ENCODE data around the gene PHOSPHO2.

PHOSPHO2 gene

GRCh38 chr2:169694113-169694893 is at the start of gene PHOSPHO2, which contains the start of gene CFAP210:
PHOSPHO2 (plus strand) TSS chr2:169694469; CDS start chr2:169700972, 6,503 bp downstream.
CFAP210 (minus strand) TSS chr2:169694405; CDS start chr2:169694327, 78 bp downstream.
- DNase-seq (ENCODE audit: low read depth in 4 of 4, low spot score in 1 of 4): peak; percentile 97 to 100 (median 98)

DNA sequence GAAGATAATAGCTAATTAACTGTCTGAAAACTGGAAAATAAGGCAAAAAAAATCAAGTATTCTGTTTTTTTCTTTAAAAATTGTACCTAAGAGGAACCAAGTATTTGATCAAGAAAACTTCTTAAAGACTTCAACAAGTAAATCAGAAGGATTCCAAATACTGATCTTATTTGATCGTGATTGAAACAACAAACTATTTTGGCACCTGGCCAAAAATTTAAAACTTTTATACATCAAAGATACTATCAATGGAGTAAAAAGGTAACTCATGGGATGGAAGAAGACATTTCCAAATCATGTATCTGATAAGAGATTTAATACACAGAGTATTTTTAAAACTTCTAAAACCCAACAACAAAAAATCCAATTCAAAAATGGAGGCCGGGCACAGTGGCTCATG is 46.8 kb upstream of the PHOSPHO2 start:
- DNase-seq (ENCODE audit: low read depth in 4 of 4, low spot score in 1 of 4): no peak

DNA sequence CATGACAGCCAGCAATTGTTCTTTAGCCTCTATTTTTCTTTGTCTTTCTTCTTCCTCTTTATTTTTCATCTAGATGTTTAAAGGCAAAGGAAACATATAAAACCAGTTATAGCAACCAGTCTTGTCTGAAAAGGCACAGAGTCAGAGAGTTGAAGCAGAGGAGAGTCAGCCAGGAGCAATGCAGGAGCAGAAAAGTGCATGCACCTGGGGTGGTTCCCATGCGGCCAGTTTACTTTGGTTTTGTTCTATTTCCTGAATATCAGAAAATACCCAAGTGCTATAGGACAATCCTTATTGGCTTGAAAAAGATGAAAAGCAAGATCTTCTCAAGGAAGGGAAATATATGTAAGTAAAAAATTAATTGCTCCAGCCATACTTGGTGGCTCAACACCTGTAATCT is 45.0 kb upstream of the PHOSPHO2 start:
- DNase-seq (ENCODE audit: low read depth in 4 of 4, low spot score in 1 of 4): no peak

- no peak for DNase-seq (ENCODE audit: low read depth in 4 of 4, low spot score in 1 of 4)
Measured at GRCh38 chr2:169653636-169654035, 40.6 kb upstream of the PHOSPHO2 start.

- no peak for DNase-seq (ENCODE audit: low read depth in 4 of 4, low spot score in 1 of 4)
Measured at GRCh38 chr2:169656164-169656563, 38.1 kb upstream of the PHOSPHO2 start.

- DNase-seq (ENCODE audit: low read depth in 4 of 4, low spot score in 1 of 4): no peak
Measured at GRCh38 chr2:169658877-169659276, 35.4 kb upstream of the PHOSPHO2 start.

- no peak for DNase-seq (ENCODE audit: low read depth in 4 of 4, low spot score in 1 of 4)
Measured at GRCh38 chr2:169659320-169659719, 34.9 kb upstream of the PHOSPHO2 start.

DNA sequence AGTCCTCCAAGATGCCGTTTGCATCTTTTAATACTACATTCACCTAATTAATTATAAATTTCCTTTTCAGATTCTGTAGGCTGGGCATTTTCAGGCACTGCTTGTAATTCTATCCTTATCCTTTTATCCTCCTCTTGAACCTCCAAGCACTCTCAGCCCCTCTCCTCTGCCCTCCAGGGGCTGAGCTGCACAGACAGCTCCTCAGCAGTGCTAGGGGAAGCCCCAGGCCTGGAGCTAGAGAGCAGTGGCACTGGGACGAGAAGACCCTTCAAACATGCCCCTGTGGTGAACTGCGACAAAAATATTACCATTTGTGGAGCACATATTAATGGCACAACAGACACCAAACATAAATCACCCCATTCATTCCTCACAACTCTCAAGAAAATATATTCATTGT is 33.0 kb upstream of the PHOSPHO2 start:
- no peak for DNase-seq (ENCODE audit: low read depth in 4 of 4, low spot score in 1 of 4)

GRCh38 chr2:169662744-169663143 is 31.5 kb upstream of the PHOSPHO2 start:
- DNase-seq (ENCODE audit: low read depth in 4 of 4, low spot score in 1 of 4): no peak

GRCh38 chr2:169663247-169663646 is 31.0 kb upstream of the PHOSPHO2 start:
- DNase-seq (ENCODE audit: low read depth in 4 of 4, low spot score in 1 of 4): no peak

GRCh38 chr2:169664600-169664977 is 29.7 kb upstream of the PHOSPHO2 start:
- no peak for DNase-seq (ENCODE audit: low read depth in 4 of 4, low spot score in 1 of 4)

DNA sequence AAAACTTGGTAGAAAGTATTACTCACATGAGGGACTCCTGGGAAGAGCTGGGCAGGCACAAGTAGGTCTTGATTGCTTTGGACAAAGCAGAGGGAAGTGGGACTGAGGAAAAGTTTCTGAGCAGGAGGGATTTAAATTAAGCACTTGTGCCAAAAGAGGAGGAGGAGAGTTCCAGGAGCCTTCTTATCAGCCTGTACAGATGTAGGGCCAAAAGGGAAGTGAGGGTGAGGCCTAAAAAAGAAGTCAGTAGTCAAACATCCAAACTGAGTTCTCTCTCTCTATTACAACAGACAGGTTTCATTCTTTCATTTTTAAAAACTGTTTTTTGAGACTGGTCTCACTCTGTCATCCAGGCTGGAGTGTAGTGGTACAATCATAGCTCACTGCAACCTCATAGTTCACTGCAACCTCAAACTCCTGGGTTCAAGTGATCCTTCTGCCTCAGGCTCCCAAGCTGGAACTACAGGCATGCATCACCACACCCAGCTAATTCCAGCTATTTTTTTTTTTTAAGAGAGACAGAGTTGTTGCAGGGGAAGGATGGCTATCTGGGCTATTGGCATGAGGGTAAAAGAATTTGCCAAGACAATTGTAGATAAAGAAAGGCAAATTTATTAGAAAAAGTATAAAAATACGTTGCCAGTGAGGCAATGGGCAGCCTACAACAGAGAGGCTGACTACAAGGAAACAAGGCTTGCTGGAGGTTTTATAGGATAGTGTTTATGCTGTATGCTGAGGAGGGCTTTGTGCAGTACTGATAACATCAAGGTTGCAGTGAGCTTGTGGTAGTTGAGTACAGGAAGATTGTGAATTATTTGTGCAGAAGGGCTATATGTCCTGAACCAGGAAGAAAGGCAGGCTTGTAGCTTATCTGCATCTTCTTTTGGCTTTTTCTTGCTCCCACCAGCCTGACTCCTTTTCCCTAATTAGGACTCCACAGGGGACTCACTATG is 29.0 kb upstream of the PHOSPHO2 start:
- no peak for DNase-seq (ENCODE audit: low read depth in 4 of 4, low spot score in 1 of 4)

DNA sequence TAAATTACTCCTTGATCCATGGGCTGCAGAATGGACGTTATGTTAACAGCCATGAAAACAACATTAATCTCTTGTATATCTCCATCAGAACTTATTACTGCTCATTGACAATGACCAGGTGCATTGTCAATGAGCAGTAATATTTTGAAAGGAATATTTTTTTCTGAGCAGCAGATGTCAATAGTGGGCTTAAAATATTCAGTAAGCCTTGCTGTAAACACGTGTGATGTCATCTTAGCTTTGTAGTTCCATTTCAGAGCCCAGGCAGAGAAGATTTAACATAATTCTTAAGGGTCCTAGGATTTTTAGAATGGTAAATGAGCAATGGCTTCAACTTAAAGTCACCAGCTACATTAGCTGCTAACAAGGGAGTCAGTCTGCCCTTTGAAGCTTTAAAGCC is 26.7 kb upstream of the PHOSPHO2 start:
- DNase-seq (ENCODE audit: low read depth in 4 of 4, low spot score in 1 of 4): no peak

GRCh38 chr2:169670215-169670651 is 24.0 kb upstream of the PHOSPHO2 start:
- no peak for DNase-seq (ENCODE audit: low read depth in 4 of 4, low spot score in 1 of 4)

DNA sequence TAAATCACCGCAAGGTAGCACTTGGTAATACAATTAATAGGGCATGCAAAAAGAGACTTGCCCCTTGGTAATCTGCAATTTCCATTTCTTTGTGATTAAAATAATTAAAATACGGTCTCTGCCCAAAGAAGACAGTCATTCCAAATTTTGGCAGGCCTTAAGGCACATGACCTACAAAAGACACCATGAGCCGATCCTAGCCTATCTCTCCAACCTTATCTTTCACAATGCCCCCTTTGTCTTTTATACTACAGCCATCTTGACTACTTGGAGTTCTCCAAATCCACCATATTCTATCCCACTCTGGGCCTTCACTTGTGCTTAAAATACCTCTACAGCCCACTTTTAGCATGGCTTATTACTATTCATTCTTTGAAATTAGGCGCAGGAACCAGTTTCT is 23.3 kb upstream of the PHOSPHO2 start:
- no peak for DNase-seq (ENCODE audit: low read depth in 4 of 4, low spot score in 1 of 4)

DNA sequence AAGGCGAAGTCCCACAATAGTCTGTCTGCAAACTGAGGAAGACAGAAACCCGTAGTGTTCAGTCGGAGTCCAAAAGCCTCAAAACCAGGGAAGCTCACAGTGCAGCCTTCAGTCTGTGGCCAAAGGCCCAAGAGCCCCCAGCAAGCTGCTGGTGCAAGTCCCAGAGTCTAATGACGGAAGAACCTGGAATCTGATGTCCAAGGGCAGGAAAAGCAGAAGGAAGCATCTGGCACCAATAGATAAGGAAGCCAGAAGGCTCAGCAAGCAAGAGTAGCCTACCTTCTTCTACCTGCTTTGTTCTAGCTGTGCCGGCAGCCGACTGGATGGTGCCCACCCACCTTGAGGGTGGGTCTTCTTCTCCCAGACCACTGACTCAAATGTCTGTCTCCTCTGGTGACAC is 21.9 kb upstream of the PHOSPHO2 start:
- no peak for DNase-seq (ENCODE audit: low read depth in 4 of 4, low spot score in 1 of 4)

- no peak for DNase-seq (ENCODE audit: low read depth in 4 of 4, low spot score in 1 of 4)
Measured at GRCh38 chr2:169673106-169673505, 21.2 kb upstream of the PHOSPHO2 start.

DNA sequence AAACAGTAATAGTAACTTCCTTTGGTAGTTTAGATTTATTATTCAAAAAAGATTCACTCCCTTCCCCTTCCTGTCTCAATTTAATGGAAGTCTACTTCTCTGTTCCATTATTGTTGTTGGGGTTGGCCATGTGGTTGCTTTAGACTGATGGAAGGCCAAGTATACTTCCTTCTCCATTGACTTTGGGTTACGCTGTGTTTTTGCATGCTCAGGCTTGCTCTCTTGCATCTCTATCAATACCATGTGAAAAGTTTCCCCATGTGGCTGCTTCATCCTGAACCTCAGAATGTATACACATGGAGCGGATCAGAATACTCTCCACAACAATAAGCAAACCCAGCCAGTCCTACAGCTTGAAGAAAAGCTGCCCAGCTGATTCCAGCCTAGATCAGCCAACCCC is 20.3 kb upstream of the PHOSPHO2 start:
- no peak for DNase-seq (ENCODE audit: low read depth in 4 of 4, low spot score in 1 of 4)

DNA sequence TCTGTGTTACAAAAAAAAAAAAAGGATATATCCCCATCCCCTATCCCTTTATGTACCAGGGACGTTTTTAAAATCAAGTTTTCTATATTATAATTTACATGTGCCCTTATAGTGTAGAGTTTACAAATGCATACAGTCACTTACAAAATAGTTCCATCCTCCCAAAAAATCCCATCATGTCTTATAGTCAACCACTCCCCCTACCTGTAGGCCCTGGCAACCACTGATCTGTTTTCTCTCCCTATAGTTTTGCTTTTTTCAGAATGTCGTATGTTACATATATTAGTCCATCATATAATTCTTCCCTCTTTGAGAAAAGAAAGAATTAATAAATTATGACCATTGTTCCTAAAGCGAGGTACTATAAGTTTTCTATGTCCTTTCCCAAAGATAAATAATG is 17.9 kb upstream of the PHOSPHO2 start:
- DNase-seq (ENCODE audit: low read depth in 4 of 4, low spot score in 1 of 4): no peak

GRCh38 chr2:169676850-169677249 is 17.4 kb upstream of the PHOSPHO2 start:
- DNase-seq (ENCODE audit: low read depth in 4 of 4, low spot score in 1 of 4): no peak

- DNase-seq (ENCODE audit: low read depth in 4 of 4, low spot score in 1 of 4): no peak
Measured at GRCh38 chr2:169683054-169683424, 11.2 kb upstream of the PHOSPHO2 start.

Data from stimulated activated CD4-positive, alpha-beta T cell treated with anti-CD3 and anti-CD28 coated beads, Interleukin-1b, Interleukin-23, amount 100 ng/mL, for 24 hours (primary cell).